BJ (cell line): ENCODE results near the gene MAPK14. TPM values are rescaled to one million over a fixed set of nuclear protein-coding genes. Genes with fewer than 3 reads are reported as not detected.

Experiments
- CTCF ChIA-PET: fragments of 350-600 bp; formaldehyde crosslinking; extraction: SDS; loops from one replicate; lab custom pipeline; 2021; ENCODE audit warnings: antibody characterized with exemption, inconsistent platforms; lab: Yijun Ruan, JAX
- POLR2A ChIA-PET: fragments of 300-600 bp; sonication (Branson Sonifier 250); formaldehyde crosslinking; extraction: SDS; loops from one replicate; lab custom pipeline; 2021; ENCODE audit warnings: antibody characterized with exemption; lab: Charles Lee
- DNase-seq: peaks from one replicate; pipeline ENCODE4 v3.0.0-alpha.2; 2011; ENCODE audit warnings: low read depth
- H3K27me3 ChIP-seq: 2 replicates; pipeline ENCODE4 v1.6.0; 2011; ENCODE audit warnings: low read length; ENCODE audit not compliant: control insufficient read depth, insufficient read depth
- H3K36me3 ChIP-seq: 2 replicates; pipeline ENCODE4 v1.5.1; 2011; ENCODE audit warnings: low read length; ENCODE audit not compliant: control insufficient read depth, insufficient read depth
- H3K4me3 ChIP-seq: 2 replicates; pipeline ENCODE4 v1.5.1; 2011; ENCODE audit warnings: low read depth, mild to moderate bottlenecking, control low read depth, low read length
- polyA plus RNA-seq: library from polyadenylated mRNA; depleted of rRNA; stranded (reverse); fragments of >200 nt; gene quantifications from 2 replicates; pipeline ENCODE4 v1.2.3, GENCODE V29; 2011
- TF ChIP-seq, protein P1 (sequence below): IDR thresholded peaks from 2 replicates; pipeline ENCODE4 v1.5.1; 2011; ENCODE audit warnings: low read depth, mild to moderate bottlenecking, control low read depth, inconsistent platforms, low read length, moderate library complexity; ENCODE audit not compliant: insufficient read depth

MAPK14 gene
- polyA plus RNA-seq, 1 experiment: 33.9 TPM

DNA sequence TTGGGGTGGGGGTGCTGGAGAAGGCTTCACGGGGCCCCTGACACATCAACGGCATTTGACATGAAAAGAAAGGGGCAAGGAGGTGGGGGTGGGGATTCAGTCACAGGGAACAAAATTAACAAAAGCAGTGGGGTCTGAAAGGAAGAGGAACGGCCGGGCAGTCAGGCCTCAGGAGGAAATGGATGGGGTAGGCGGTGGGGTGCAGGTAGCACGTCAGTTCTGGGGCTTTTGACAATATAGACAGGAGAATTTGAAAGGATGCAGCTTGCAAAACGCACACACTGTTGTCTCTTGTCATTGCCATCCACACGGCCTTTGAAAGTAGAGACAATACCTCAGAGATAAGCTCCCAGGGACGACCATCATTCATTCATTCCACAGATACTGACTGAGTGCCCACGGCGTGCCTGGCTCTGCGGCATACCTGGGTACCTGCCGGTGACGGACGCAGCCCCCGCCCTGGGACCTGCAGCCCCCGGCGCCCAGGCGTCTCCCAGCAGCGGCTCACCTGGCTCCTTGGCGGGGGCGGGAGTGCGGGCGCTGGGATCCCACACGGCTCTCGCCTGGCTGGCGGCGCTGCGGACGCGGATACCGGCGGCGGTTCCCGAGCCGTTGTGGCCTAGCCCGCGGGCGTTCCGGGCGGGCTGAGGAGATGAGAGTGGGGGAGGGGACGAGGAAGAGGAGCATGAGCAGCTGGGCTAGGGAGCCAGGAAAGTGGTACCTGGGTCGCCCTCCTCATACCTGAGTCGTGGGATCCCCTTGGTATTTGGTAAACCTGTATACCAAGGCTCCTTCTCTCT, 3.4 kb upstream of the MAPK14 start, which contains the start of gene SLC26A8:
Gene SLC26A8, minus strand, starts transcription at position 646 of the 800 bp plus-strand sequence. CDS start 4,934 bp downstream, outside the sequence.
- Histone ChIP-seq H3K4me3 (no peak within 1 kb of the TSS), H3K27me3 (no peaks in the 10 kb centered on the region), H3K36me3 (no peaks in the 10 kb centered on the region)
- no peak for DNase-seq
- POLR2A ChIA-PET: no interaction called here
- TF ChIP-seq, protein P1, sequence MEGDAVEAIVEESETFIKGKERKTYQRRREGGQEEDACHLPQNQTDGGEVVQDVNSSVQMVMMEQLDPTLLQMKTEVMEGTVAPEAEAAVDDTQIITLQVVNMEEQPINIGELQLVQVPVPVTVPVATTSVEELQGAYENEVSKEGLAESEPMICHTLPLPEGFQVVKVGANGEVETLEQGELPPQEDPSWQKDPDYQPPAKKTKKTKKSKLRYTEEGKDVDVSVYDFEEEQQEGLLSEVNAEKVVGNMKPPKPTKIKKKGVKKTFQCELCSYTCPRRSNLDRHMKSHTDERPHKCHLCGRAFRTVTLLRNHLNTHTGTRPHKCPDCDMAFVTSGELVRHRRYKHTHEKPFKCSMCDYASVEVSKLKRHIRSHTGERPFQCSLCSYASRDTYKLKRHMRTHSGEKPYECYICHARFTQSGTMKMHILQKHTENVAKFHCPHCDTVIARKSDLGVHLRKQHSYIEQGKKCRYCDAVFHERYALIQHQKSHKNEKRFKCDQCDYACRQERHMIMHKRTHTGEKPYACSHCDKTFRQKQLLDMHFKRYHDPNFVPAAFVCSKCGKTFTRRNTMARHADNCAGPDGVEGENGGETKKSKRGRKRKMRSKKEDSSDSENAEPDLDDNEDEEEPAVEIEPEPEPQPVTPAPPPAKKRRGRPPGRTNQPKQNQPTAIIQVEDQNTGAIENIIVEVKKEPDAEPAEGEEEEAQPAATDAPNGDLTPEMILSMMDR: no peak
- CTCF ChIA-PET: interaction anchor here (1.8 kb wide), 1 partner anchor 10 kb away, joined by 7 read pairs; no protein-coding TSS in a partner anchor

DNA sequence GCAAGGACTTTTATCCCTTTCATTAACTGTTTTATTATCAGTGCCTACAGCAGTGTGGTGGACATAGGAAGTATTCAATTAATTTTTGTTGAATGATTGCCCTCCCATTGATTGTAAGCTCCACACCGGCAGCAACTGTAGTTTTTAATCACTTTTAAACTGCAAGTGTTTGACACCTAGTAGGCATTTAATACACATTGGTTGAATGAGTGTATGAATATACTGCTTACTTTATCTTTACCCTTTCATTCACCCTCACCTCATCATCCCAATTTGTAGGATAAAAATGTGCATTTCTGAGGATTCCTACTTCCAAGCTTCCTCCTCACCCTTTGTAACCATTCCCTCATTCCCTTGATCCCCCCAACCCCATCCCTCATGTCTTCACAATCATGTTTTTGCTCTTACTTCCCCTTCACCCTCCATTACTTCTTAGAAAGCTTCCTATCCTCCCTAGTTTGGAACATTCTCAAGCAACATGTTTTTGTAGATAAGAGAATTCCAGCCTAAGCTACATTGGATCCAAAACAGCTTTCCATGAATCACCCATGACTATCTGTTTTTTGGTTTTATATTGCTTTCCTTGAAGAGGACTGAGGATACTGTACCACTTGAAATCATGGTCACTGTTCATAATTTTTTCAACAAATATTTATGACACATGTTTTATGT, 2.2 kb upstream of the MAPK14 start:
- ChIA-PET POLR2A (no interaction called here), CTCF (interaction anchor here (1.6 to 6.4 kb wide), 5 partner anchors 9 to 76 kb away, joined by 3 to 117 read pairs (median 7); no protein-coding TSS in a partner anchor)
- TF ChIP-seq, protein P1: no peak

DNA sequence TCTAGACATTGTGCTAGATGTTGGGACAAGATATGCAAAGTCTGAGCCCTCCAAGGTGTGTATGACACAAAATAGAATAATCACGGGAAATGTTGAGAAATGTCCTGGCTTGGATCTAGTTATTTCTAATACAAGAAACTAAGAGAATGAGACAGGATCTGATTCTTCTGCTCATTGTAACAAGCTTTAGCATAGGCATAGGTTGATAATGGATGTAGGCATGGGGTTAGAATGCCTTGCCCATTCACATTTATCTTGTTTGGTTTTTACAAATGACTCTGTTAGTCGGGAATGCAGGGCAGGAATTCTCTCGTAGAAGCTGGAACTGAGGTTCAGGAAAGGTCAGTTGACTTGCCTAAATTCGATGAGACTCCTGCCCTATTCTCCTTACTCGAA, 1.7 kb upstream of the MAPK14 start:
- DNase-seq: no peak
- CTCF ChIA-PET: interaction anchor here (1.6 to 6.4 kb wide), 4 partner anchors 10 to 75 kb away, joined by 3 to 117 read pairs (median 12); no protein-coding TSS in a partner anchor
- no peaks in the 10 kb centered on the region for H3K36me3 ChIP-seq
- POLR2A ChIA-PET: no interaction called here
- TF ChIP-seq, protein P1: no peak
- no peaks in the 10 kb centered on the region for H3K27me3 ChIP-seq
- no peak overlapping the region for H3K4me3 ChIP-seq

More for the DNA sequence above, 2.2 kb upstream of the MAPK14 start:
- no peaks in the 10 kb centered on the region for H3K36me3 ChIP-seq
- no peak for DNase-seq
- no peaks in the 10 kb centered on the region for H3K27me3 ChIP-seq
- no peak overlapping the region for H3K4me3 ChIP-seq

DNA sequence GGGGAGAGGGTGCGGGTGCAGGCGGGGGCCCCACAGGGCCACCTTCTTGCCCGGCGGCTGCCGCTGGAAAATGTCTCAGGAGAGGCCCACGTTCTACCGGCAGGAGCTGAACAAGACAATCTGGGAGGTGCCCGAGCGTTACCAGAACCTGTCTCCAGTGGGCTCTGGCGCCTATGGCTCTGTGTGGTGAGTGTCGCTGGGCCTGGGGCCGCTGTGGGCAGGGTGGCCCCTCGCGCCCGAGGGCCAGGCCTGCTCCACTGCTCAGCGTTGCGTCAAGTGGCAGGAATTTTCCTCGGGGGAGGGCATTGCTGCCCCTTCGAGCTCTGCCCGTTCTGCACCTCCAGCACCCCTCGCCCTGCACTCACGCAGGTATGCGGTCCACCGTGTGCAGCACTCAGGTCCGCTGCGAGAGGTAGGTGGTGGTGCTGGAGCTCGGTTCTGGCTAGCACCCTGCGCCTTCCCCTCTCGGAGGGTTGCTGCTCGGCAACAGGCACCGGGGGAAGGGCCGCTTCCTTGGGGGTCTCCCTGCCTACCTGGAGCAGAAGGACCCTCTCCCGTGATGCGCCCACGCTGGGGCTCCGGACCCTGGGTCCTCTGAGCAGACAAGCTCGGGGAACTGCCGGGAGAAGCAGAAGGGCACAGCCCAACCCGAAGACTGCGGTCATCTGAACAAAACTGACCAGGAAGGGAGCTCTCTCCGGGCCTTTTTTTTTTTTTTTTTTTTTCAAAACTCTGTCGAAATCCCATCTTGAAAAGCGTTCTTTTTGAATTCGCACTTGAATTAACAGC, 674 bp downstream of the MAPK14 start:
- Histone ChIP-seq H3K4me3 (peak overlapping the region; percentile 91), H3K36me3 (no peaks in the 10 kb centered on the region), H3K27me3 (no peaks in the 10 kb centered on the region)
- POLR2A ChIA-PET: interaction anchor here (0.5 kb wide), 1 partner anchor 115 kb away, joined by 7 read pairs; no protein-coding TSS in a partner anchor
- DNase-seq: no peak
- CTCF ChIA-PET: interaction anchor here (0.6 to 6.4 kb wide), 20 partner anchors 14 to 332 kb away, joined by 3 to 117 read pairs (median 4); no protein-coding TSS in a partner anchor
- TF ChIP-seq, protein P1: no peak
